ENCODE data around the gene GMPPA.

- TF ChIP-seq, protein P1, sequence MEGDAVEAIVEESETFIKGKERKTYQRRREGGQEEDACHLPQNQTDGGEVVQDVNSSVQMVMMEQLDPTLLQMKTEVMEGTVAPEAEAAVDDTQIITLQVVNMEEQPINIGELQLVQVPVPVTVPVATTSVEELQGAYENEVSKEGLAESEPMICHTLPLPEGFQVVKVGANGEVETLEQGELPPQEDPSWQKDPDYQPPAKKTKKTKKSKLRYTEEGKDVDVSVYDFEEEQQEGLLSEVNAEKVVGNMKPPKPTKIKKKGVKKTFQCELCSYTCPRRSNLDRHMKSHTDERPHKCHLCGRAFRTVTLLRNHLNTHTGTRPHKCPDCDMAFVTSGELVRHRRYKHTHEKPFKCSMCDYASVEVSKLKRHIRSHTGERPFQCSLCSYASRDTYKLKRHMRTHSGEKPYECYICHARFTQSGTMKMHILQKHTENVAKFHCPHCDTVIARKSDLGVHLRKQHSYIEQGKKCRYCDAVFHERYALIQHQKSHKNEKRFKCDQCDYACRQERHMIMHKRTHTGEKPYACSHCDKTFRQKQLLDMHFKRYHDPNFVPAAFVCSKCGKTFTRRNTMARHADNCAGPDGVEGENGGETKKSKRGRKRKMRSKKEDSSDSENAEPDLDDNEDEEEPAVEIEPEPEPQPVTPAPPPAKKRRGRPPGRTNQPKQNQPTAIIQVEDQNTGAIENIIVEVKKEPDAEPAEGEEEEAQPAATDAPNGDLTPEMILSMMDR (IDR thresholded peaks at IDR 0.05), result no peak
- TF ChIP-seq POLR2A (IDR thresholded peaks at IDR 0.05), result no peak
These were observed 54.8 kb downstream of the GMPPA start for GRCh38 chr2:219553463-219553963.

Measured in thyroid gland (tissue), 4 donors.